SIG-M5 (cell line): ENCODE data around the gene YPEL1.
"Not testable (repeated sequence)": the region's sequence is repeated elsewhere in the genome, so short reads cannot be mapped to it uniquely, and the experiment has no call there.

ENCODE experiments used
- DNase-seq: peaks from one replicate; lab custom pipeline; 2025; lab: John Stamatoyannopoulos, UW

Gene YPEL1

DNA sequence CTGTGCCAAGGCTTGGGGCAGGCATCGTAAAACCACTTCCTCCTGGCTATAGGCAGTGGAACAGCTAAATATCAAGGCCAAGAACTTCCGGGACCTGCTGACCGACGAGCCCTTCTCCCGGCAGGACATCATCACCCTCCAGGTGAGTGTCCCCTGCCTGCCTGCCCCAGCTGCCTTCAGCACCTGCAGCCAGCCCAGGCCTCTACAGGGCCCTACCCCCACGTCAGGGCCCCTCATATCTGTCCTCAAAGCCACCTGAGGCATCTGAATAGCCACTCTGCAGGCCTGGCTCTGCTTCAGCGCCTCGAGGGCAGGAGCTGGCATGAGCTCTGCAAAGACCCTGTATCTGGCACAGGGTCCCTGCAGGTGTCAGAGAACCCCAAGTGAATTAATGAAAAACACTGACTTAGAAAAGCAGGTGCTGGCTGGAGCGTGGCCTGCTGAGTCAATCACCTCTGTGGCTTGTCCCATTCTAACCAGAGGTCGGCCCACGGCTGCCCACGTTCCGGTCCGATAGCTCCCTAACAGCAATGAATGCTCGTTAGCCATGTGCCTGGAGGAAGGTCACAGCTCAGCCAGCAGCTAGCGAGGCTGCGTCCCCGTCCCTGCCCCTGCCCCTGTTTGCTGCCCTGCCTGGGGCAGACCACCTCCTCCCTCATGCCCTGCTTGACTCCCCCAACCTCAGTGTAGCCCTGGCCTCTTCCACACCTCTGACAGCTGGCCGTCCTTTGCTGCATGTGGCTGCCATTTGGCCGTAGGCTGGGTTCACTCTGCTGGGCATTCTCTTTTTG is 53.0 kb downstream of the YPEL1 start:
- DNase-seq, result no peak

GRCh38 chr22:21681566-21682370 is 53.8 kb downstream of the YPEL1 start:
- no peak for DNase-seq

GRCh38 chr22:21680830-21681565 is 54.6 kb downstream of the YPEL1 start:
- DNase-seq, result no peak

DNA sequence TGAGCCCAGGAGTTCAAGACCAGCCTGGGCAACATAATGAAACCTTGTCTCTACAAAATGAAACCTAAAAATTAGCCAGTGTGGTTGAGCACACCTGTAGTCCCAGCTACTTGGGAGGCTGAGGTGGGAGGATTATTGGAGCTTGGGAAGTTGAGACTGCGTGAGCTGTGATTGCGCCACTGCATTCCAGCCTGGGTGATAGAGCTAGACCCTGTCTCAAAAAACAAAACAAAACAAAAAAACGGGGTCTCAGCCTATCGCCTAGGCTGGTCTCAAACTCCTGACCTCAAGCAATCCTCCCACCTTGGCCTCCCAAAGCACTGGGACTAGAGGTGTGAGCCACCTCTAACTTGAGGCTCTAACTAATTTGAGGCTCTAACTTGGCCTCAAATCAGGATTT is 56.2 kb downstream of the YPEL1 start:
- DNase-seq, result no peak

DNA sequence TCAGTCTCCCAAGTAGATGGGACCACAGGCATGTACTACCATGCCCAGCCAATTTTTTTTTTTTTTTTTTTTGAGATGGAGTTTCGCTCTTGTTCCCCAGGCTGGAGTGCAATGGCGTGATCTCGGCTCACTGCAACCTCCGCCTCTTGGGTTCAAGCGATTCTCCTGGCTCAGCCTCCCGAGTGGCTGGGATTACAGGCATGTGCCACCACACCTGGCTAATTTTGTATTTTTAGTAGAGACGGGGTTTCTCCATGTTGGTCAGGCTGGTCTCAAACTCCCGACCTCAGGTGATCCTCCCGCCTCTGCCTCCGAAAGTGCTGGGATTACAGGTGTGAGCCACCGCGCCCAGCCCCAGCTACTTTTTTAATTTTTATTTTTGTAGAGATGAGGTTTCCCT is 56.8 kb downstream of the YPEL1 start:
- DNase-seq, result not testable (repeated sequence)

DNA sequence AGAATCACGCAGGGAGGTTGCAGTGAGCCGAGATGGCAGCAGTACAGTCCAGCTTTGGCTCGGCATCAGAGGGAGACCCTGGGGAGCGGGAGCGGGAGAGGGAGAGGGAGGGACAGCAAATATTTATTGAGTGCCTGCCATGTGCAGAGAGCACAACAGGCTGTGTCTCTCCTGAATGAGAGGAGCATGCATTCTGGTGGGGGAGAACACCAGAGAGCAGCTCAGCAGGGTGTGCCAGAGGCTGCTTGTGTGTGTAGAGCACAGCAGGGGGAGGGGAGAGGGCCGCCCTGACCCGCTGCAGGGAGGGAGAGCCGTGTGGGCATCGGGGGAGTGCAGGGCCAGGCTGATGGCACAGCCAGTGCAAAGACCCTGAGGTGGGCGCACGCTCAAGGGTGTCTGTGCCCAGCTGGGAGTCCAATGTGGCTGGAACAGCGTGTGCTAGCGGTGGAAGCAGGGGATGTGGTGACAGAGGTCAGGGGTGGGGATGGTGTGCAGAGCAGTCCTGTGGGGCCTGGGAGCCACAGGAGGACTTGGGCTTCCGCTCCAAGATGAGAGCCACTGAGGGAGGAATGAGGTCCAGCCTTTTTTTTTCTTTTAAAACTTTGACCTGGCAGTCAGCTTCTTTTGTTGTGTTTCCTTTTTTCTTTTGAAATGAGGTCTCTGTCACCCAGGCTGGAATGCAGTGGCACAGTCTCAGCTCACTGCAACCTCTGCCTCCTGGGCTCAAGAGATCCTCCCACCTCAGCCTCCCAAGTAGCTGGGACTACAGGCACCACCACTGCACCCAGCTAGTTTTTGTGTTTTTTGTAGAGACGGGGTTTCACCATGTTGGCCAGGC is 57.8 kb downstream of the YPEL1 start:
- no peak for DNase-seq

DNA sequence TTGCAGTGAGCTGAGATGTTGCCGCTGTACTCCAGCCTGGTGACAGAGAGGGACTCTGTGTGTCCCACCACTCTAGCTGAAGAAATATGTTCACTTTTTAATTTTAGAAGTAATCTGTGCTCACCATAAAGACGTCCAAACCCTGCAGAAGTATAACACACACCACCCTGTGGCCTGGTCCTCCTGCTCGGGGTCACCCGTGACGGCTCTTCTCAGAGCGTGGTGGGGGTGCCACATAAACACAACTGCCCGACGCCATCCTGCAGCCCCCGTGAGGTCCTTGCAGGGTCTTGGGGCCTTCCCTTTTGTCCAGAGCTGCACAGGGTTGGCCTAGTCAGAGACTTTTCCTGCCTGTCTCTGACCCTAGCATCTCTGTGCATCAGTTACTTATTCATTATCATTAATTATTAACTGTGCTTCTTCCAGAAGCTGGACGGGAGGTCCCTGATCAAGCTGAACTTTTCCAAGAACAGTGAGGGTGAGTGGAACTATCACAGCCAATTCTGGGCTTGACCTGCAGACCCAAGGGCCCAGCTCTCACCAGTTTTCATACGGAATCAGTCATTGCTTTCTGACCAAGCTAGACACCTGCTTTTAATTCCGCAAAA is 60.9 kb downstream of the YPEL1 start:
- no peak for DNase-seq

GRCh38 chr22:21673534-21674321 is 61.9 kb downstream of the YPEL1 start:
- no peak for DNase-seq

- DNase-seq, result no peak
Observed at GRCh38 chr22:21672107-21672629, 63.4 kb downstream of the YPEL1 start.

DNA sequence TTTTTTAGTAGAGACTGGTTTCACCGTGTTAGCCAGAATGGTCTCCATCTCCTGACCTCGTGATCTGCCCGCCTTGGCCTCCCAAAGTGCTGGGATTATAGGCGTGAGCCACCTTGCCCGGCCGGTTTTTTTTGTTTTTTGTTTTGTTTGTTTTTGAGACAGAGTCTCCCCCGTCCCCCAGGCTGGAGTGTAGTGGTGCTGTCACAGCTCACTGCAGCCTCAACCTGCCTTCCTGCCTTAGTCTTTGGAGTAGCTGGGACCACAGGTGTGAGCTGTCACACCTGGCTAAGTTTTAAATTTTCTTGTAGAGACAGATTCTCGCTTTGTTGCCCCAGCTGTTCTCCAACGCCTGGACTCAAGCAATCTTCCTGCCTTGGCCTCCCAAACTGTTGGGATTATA is 66.6 kb downstream of the YPEL1 start:
- no peak for DNase-seq

GRCh38 chr22:21666786-21667185 is 68.8 kb downstream of the YPEL1 start:
- no peak for DNase-seq

DNA sequence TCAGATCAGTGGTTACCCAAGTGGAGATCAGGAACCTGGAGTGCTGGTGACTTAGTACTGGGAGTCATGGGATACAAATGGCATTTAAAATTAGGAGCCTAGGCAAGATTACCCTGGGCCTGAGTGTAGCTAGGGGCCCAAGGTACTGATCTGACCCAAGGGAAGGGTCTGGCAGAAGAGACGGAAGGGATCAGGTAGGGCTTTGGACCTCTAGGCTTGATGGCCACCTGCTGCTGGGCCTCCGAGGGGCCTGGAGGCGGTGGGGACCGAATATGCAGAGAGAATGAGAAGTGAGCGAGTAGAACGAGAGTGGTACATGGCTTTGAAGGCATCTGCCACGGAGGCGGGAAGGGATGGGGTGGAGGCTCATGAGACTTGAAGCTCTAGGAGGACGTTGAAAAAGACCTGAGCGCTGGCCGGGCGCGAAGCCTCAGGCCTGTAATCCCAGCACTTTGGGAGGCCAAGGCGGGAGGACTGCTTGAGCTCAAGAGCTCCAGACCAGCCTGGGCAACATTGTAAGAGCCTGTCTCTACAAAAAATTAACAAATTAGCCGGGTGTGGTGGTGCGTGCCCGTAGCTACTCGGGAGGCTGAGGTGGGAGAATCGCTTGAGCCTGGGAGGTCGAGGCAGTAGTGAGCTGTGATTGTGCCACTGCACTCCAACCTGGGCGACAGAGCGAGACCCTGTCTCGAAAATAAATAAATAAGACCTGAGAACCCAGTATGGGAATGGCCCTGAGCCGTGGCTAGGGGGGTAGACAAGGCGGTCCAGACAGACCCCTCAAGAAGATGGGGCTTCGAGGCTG is 70.3 kb downstream of the YPEL1 start:
- DNase-seq, result no peak

GRCh38 chr22:21663738-21664137 is 71.9 kb downstream of the YPEL1 start:
- DNase-seq, result no peak

GRCh38 chr22:21661991-21662390 is 73.6 kb downstream of the YPEL1 start:
- no peak for DNase-seq

- DNase-seq, result no peak
Observed at GRCh38 chr22:21660904-21661303, 74.7 kb downstream of the YPEL1 start.

- no peak for DNase-seq
Observed at GRCh38 chr22:21659864-21660525, 75.6 kb downstream of the YPEL1 start.

- no peak for DNase-seq
Observed at GRCh38 chr22:21657360-21658032, 78.1 kb downstream of the YPEL1 start.

GRCh38 chr22:21657020-21657359 is 78.6 kb downstream of the YPEL1 start:
- no peak for DNase-seq
